HCT116 (cell line): Measurements from ENCODE around the gene ADGRV1. TPM values are rescaled to one million over a fixed set of nuclear protein-coding genes. Genes with fewer than 3 reads are reported as not detected.
A peak's percentile ranks its signal among the peaks of the same experiment; 100 is the strongest.

Experiments
- ATAC-seq: fragments of 200-7000 bp; cut with Tn5 transposase; 2 replicates; pipeline ENCODE4 v1.9.1; 2020; ENCODE audit warnings: mild to moderate bottlenecking, moderate library complexity
- BruUV-seq: library from RNA; stranded (reverse); fragments of 400-500 nt; replicated peaks from 2 replicates; lab custom pipeline; 2021; lab: Mats Ljungman, UMichigan
- CTCF ChIA-PET: fragments of 300-600 bp; sonication (Branson Sonifier 250); formaldehyde crosslinking; loops from one replicate; lab custom pipeline; 2021; ENCODE audit warnings: antibody characterized with exemption; lab: Charles Lee
- POLR2A ChIA-PET: fragments of 300-600, 350-600 bp; sonication (Branson Sonifier 250); formaldehyde crosslinking; loops from one replicate; lab custom pipeline; 2021; ENCODE audit warnings: antibody characterized with exemption; lab: Charles Lee
- RAD21 ChIA-PET, 2 experiments: fragments of 300-600 bp; sonication (Branson Sonifier 250); formaldehyde crosslinking; loops; one replicate each; lab custom pipeline; 2023; ENCODE audit warnings: low total read pairs in 2 of 2; ENCODE audit not compliant: uncharacterized antibody in 2 of 2, unreplicated experiment in 2 of 2, low non-redundant PET in 1 of 2; lab: Charles Lee
- DNase-seq: peaks from one replicate; pipeline ENCODE4 v3.0.0-alpha.2; 2010; ENCODE audit warnings: low read depth, low spot score
- H2AFZ ChIP-seq: fragments of 200-600 bp; shearing (Covaris generic), sonication (generic); 2 replicates; pipeline ENCODE4 v1.6.1; 2017; ENCODE audit warnings: low read depth, mixed run types, mixed read lengths, antibody characterized with exemption, low read length; ENCODE audit not compliant: poor library complexity, severe bottlenecking
- H3K27ac ChIP-seq: 2 replicates; pipeline ENCODE4 v1.5.1; 2012; ENCODE audit warnings: low read depth, low read length
- H3K27me3 ChIP-seq: fragments of 200-600 bp; sonication (generic); 2 replicates; pipeline ENCODE4 v1.6.1; 2016; ENCODE audit warnings: mixed run types, low read length, mixed read lengths; ENCODE audit not compliant: insufficient read depth
- H3K36me3 ChIP-seq, 2 experiments: fragments of 200-500 bp in 1 of 2; fragments of 200-600 bp in 1 of 2; sonication (Bioruptor generic) in 1 of 2; sonication (generic) in 1 of 2; 2 replicates each; pipeline versions ENCODE4 v1.5.1 to v1.6.1; 2014 to 2016; ENCODE audit warnings: low read length in 2 of 2, inconsistent platforms in 1 of 2, mixed read lengths in 1 of 2, mixed run types in 1 of 2; ENCODE audit not compliant: insufficient read depth in 2 of 2, control insufficient read depth in 1 of 2
- H3K4me1 ChIP-seq, 2 experiments: fragments of 200-600 bp in 1 of 2; sonication (generic) in 1 of 2; 2 replicates each; pipeline versions ENCODE4 v1.5.1 to v1.6.1; 2012 to 2017; ENCODE audit warnings: low read length in 2 of 2, inconsistent platforms in 1 of 2, mild to moderate bottlenecking in 1 of 2, mixed read lengths in 1 of 2, mixed run types in 1 of 2, moderate library complexity in 1 of 2; ENCODE audit not compliant: insufficient read depth in 2 of 2, control insufficient read depth in 1 of 2
- H3K4me2 ChIP-seq: fragments of 200-600 bp; sonication (generic); 2 replicates; pipeline ENCODE4 v1.6.1; 2017; ENCODE audit warnings: mixed run types, low read length, mixed read lengths
- H3K4me3 ChIP-seq, 2 experiments: fragments of 200-600 bp in 1 of 2; sonication (generic) in 1 of 2; replicated peaks in 1 of 2; 2 replicates each; pipeline ENCODE4 v1.5.1; 2011 to 2016; ENCODE audit warnings: low read length in 2 of 2, control low read depth in 1 of 2, low read depth in 1 of 2, mild to moderate bottlenecking in 1 of 2, mixed read lengths in 1 of 2, mixed run types in 1 of 2
- H3K79me2 ChIP-seq: fragments of 200-600 bp; sonication (generic); 2 replicates; pipeline ENCODE4 v1.6.1; 2017; ENCODE audit warnings: mild to moderate bottlenecking, mixed run types, low read length, moderate library complexity, mixed read lengths; ENCODE audit not compliant: insufficient read depth
- H3K9ac ChIP-seq: fragments of 200-600 bp; sonication (generic); 2 replicates; pipeline ENCODE4 v1.6.1; 2016; ENCODE audit warnings: low read length, mixed read lengths
- H3K9me2 ChIP-seq: fragments of 200-600 bp; sonication (generic), shearing (Covaris generic); 2 replicates; pipeline ENCODE4 v1.6.1; 2017; ENCODE audit warnings: mixed run types, mild to moderate bottlenecking, moderate library complexity; ENCODE audit not compliant: insufficient read depth
- H3K9me3 ChIP-seq, 2 experiments: fragments of 200-500 bp in 1 of 2; fragments of 200-600 bp in 1 of 2; sonication (Bioruptor generic) in 1 of 2; sonication (generic) in 1 of 2; 2 replicates each; pipeline ENCODE4 v1.6.1; 2014 to 2017; ENCODE audit warnings: low read length in 2 of 2, mixed read lengths in 2 of 2, inconsistent platforms in 1 of 2, low read depth in 1 of 2, mild to moderate bottlenecking in 1 of 2, mixed run types in 1 of 2, moderate library complexity in 1 of 2; ENCODE audit not compliant: control insufficient read depth in 1 of 2, insufficient read depth in 1 of 2
- H4K20me1 ChIP-seq: fragments of 200-600 bp; sonication (generic), shearing (Covaris generic); 2 replicates; pipeline ENCODE4 v1.6.1; 2017; ENCODE audit warnings: mixed run types, mild to moderate bottlenecking, moderate library complexity; ENCODE audit not compliant: insufficient read depth
- CBX3 ChIP-seq: IDR thresholded peaks from 2 replicates; pipeline ENCODE4 v1.6.1; 2012; ENCODE audit warnings: low read depth
- EGR1 ChIP-seq: IDR thresholded peaks from 2 replicates; pipeline ENCODE4 v1.6.1; 2012; ENCODE audit warnings: low read depth
- ELF1 ChIP-seq: IDR thresholded peaks from 2 replicates; pipeline ENCODE4 v1.6.1; 2012; ENCODE audit warnings: low read depth, borderline replicate concordance
- FOSL1 ChIP-seq: IDR thresholded peaks from 2 replicates; pipeline ENCODE4 v1.6.1; 2012; ENCODE audit warnings: low read depth
- JUND ChIP-seq: IDR thresholded peaks from 2 replicates; pipeline ENCODE4 v1.6.1; 2012
- POLR2A ChIP-seq: IDR thresholded peaks from 2 replicates; pipeline ENCODE4 v1.7.0; 2011; ENCODE audit warnings: borderline replicate concordance; ENCODE audit not compliant: insufficient read depth, insufficient read length; ENCODE audit errors: extremely low read depth
- POLR2AphosphoS5 ChIP-seq: IDR thresholded peaks from 2 replicates; pipeline ENCODE4 v1.6.1; 2011; ENCODE audit warnings: mild to moderate bottlenecking, low read depth, low read length, moderate library complexity
- RAD21 ChIP-seq: IDR thresholded peaks from 2 replicates; pipeline ENCODE4 v1.6.1; 2012; ENCODE audit warnings: low read depth, mild to moderate bottlenecking
- SIN3A ChIP-seq: IDR thresholded peaks from 2 replicates; pipeline ENCODE4 v1.6.1; 2012; ENCODE audit warnings: low read depth
- TCF7L2 ChIP-seq: IDR thresholded peaks from 2 replicates; pipeline ENCODE4 v1.7.0; 2011; ENCODE audit warnings: borderline replicate concordance, inconsistent platforms; ENCODE audit not compliant: insufficient read depth, insufficient read length; ENCODE audit errors: extremely low read depth
- YY1 ChIP-seq: IDR thresholded peaks from 2 replicates; pipeline ENCODE4 v1.6.1; 2011; ENCODE audit warnings: low read length, low read depth, moderate library complexity, mild to moderate bottlenecking; ENCODE audit not compliant: insufficient replicate concordance; ENCODE audit errors: extremely low read depth
- ZFX ChIP-seq: fragments of 450-650 bp; IDR thresholded peaks from 2 replicates; pipeline ENCODE4 v1.6.1; 2017
- intact Hi-C: fragments of 100-400 bp; cut with micrococcal nuclease; formaldehyde crosslinking; loops from 2 replicates; pipeline ENCODE4 v1.10.0; 2022
- total RNA-seq: library from RNA; stranded (reverse); gene quantifications from one replicate; pipeline ENCODE4 v1.2.1, GENCODE V29; 2021; ENCODE audit not compliant: unreplicated experiment
- TF ChIP-seq, protein P1 (sequence below): IDR thresholded peaks from 2 replicates; pipeline ENCODE4 v1.6.1; 2012; ENCODE audit warnings: low read depth
- TF ChIP-seq, protein P2 (sequence below), 3 experiments: fragments of 200-600 bp in 1 of 3; sonication (generic) in 1 of 3; IDR thresholded peaks in 2 of 3; conservative IDR thresholded peaks in 1 of 3; 2 replicates each; pipeline ENCODE4 v1.5.1; 2012 to 2017; ENCODE audit warnings: low read depth in 2 of 3, low read length in 2 of 3, antibody characterized with exemption in 1 of 3, borderline replicate concordance in 1 of 3, control low read depth in 1 of 3, mild to moderate bottlenecking in 1 of 3, mixed read lengths in 1 of 3, mixed run types in 1 of 3, moderate library complexity in 1 of 3; ENCODE audit not compliant: insufficient read depth in 1 of 3

The ADGRV1 gene
- total RNA-seq, 1 experiment from 2014 or later: 6.0 TPM

DNA sequence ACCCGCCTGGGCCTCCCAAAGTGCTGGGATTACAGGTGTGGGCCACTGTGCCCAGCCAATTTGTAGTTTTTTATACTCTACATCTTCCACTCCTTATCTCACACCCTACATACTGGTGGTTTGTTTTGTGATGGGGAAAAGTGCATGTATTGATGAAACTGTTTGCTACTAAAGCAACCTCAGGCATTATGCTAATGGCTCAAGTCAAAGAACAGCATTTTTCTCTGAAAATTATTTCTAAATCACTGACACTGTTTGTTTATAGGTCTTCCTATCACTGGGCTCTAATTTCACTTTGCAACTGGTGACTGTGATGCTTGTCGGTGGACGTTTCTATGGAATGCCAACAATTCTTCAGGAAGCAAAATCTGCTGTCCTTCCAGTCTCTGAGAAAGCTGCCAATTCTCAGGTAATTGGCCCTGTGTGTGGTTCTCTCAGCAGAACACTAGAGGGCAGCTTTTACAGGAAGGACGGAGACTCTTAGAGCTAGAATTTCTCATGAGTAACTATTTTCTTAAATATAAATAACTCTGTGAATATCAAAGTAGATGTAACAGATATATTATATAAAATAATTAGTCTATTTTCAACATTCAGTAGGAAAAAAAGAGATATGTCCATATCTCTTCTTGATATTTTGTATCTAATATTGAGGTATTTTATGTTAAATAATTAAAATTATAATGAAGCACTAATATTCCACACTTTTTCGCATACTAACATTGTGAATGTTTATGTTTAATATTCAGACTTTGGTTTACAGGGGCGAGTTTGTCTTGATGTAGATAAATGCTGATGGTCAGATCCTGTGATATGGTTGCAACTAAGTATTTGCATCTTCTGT lies 244.1 kb downstream of the ADGRV1 start:
- Histone ChIP-seq H2AFZ (peak overlapping the region; percentile 24), H3K4me2 (no peak overlapping the region), H3K4me3 (no peak overlapping the region), H3K9me2 (no peaks in the 10 kb centered on the region), H3K27ac (no peak overlapping the region), H3K27me3 (no peaks in the 10 kb centered on the region), H3K9me3 (no peaks in the 10 kb centered on the region), H4K20me1 (no peaks in the 10 kb centered on the region), H3K9ac (no peak overlapping the region), H3K4me1 (no peaks in the 10 kb centered on the region), H3K36me3 (no peaks in the 10 kb centered on the region), H3K79me2 (no peaks in the 10 kb centered on the region)
- ATAC-seq (peak; percentile 90), DNase-seq (peak; percentile 27)
- ChIA-PET RAD21 (interaction anchor here (0.6 to 1.0 kb wide), 3 partner anchors 363 to 617 kb away, joined by 3 to 5 read pairs (median 3); no protein-coding TSS in a partner anchor), CTCF (interaction anchor here (0.7 to 2.7 kb wide), 11 partner anchors 9 to 617 kb away, joined by 3 to 35 read pairs (median 5); no protein-coding TSS in a partner anchor), POLR2A (interaction anchor here (1.0 kb wide), 1 partner anchor 10 kb away, joined by 3 read pairs; no protein-coding TSS in a partner anchor)
- TF ChIP-seq ZFX (no peak), FOSL1 (no peak), YY1 (no peak), JUND (no peak), ELF1 (peak; percentile 14; the same call in 1 of the 2 replicates), CBX3 (no peak), POLR2AphosphoS5 (no peak), SIN3A (no peak), TCF7L2 (no peak), EGR1 (no peak), RAD21 (peak; percentile 54; the same call in 1 of the 2 replicates), POLR2A (no peak)
- TF ChIP-seq, protein P1, sequence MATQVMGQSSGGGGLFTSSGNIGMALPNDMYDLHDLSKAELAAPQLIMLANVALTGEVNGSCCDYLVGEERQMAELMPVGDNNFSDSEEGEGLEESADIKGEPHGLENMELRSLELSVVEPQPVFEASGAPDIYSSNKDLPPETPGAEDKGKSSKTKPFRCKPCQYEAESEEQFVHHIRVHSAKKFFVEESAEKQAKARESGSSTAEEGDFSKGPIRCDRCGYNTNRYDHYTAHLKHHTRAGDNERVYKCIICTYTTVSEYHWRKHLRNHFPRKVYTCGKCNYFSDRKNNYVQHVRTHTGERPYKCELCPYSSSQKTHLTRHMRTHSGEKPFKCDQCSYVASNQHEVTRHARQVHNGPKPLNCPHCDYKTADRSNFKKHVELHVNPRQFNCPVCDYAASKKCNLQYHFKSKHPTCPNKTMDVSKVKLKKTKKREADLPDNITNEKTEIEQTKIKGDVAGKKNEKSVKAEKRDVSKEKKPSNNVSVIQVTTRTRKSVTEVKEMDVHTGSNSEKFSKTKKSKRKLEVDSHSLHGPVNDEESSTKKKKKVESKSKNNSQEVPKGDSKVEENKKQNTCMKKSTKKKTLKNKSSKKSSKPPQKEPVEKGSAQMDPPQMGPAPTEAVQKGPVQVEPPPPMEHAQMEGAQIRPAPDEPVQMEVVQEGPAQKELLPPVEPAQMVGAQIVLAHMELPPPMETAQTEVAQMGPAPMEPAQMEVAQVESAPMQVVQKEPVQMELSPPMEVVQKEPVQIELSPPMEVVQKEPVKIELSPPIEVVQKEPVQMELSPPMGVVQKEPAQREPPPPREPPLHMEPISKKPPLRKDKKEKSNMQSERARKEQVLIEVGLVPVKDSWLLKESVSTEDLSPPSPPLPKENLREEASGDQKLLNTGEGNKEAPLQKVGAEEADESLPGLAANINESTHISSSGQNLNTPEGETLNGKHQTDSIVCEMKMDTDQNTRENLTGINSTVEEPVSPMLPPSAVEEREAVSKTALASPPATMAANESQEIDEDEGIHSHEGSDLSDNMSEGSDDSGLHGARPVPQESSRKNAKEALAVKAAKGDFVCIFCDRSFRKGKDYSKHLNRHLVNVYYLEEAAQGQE: no peak
- TF ChIP-seq, protein P2, sequence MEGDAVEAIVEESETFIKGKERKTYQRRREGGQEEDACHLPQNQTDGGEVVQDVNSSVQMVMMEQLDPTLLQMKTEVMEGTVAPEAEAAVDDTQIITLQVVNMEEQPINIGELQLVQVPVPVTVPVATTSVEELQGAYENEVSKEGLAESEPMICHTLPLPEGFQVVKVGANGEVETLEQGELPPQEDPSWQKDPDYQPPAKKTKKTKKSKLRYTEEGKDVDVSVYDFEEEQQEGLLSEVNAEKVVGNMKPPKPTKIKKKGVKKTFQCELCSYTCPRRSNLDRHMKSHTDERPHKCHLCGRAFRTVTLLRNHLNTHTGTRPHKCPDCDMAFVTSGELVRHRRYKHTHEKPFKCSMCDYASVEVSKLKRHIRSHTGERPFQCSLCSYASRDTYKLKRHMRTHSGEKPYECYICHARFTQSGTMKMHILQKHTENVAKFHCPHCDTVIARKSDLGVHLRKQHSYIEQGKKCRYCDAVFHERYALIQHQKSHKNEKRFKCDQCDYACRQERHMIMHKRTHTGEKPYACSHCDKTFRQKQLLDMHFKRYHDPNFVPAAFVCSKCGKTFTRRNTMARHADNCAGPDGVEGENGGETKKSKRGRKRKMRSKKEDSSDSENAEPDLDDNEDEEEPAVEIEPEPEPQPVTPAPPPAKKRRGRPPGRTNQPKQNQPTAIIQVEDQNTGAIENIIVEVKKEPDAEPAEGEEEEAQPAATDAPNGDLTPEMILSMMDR (IDR thresholded peaks at IDR 0.05 in 2 of 3, conservative IDR thresholded peaks at IDR 0.05 in 1 of 3; ENCODE audit: borderline replicate concordance in 1 of 3, insufficient read depth in 1 of 3, low read depth in 2 of 3, low read length in 2 of 3): peak; percentile 42 to 85 (median 68); a peak in 5 of 6 replicates
- intact Hi-C loops: loop anchor here (5.0 kb wide), 1 partner anchor 615 kb away; no protein-coding TSS in a partner anchor
- no TSS peak for BruUV-seq
